WTC11 (cell line): ENCODE measurements around the gene OR51G1.

Source experiments
- CBFB ChIP-seq: sonication (generic); formaldehyde crosslinking; IDR thresholded peaks from 2 replicates; pipeline ENCODE4 v1.8.1; 2022; ENCODE audit warnings: mild to moderate bottlenecking, low read depth, missing genetic modification reagents
- FOXK1 ChIP-seq: sonication (generic); formaldehyde crosslinking; IDR thresholded peaks from 2 replicates; pipeline ENCODE4 v1.8.0; 2022; ENCODE audit warnings: mild to moderate bottlenecking, moderate library complexity, missing genetic modification reagents
- IRF2 ChIP-seq: sonication (generic); formaldehyde crosslinking; IDR thresholded peaks from 2 replicates; pipeline ENCODE4 v1.8.0; 2022; ENCODE audit warnings: low read depth, missing genetic modification reagents, borderline replicate concordance
- NFE2L1 ChIP-seq: sonication (generic); formaldehyde crosslinking; IDR thresholded peaks from 2 replicates; pipeline ENCODE4 v1.8.1; 2023; ENCODE audit warnings: missing genetic modification reagents
- SP1 ChIP-seq: sonication (generic); formaldehyde crosslinking; conservative IDR thresholded peaks from 2 replicates; pipeline ENCODE4 v1.8.1; 2022; ENCODE audit warnings: missing genetic modification reagents
- USF1 ChIP-seq: sonication (generic); formaldehyde crosslinking; IDR thresholded peaks from 2 replicates; pipeline ENCODE4 v1.8.0; 2022; ENCODE audit warnings: mild to moderate bottlenecking, missing genetic modification reagents
- ZNF138 ChIP-seq: sonication (generic); formaldehyde crosslinking; conservative IDR thresholded peaks from 2 replicates; pipeline ENCODE4 v1.8.1; 2022; ENCODE audit warnings: mild to moderate bottlenecking, moderate library complexity, missing genetic modification reagents
- ZNF396 ChIP-seq: fragments of 250-450 bp; sonication (Bioruptor Pico); IDR thresholded peaks from 2 replicates; pipeline ENCODE4 v1.8.0; 2021; ENCODE audit warnings: mild to moderate bottlenecking, moderate library complexity, borderline replicate concordance
- ZNF532 ChIP-seq: fragments of 250-450 bp; sonication (Bioruptor Pico); IDR thresholded peaks from 2 replicates; pipeline ENCODE4 v1.9.0; 2021; ENCODE audit warnings: mild to moderate bottlenecking, borderline replicate concordance
- TF ChIP-seq, protein P1 (sequence below): fragments of 200-600 bp; IDR thresholded peaks from 2 replicates; pipeline ENCODE4 v1.8.0; 2022; ENCODE audit warnings: antibody characterized with exemption
- TF ChIP-seq, protein P2 (sequence below): sonication (generic); formaldehyde crosslinking; IDR thresholded peaks from 2 replicates; pipeline ENCODE4 v1.8.1; 2023; ENCODE audit warnings: mild to moderate bottlenecking, missing genetic modification reagents, moderate library complexity

- no peak for TF ChIP-seq ZNF138
- TF ChIP-seq, protein P1, sequence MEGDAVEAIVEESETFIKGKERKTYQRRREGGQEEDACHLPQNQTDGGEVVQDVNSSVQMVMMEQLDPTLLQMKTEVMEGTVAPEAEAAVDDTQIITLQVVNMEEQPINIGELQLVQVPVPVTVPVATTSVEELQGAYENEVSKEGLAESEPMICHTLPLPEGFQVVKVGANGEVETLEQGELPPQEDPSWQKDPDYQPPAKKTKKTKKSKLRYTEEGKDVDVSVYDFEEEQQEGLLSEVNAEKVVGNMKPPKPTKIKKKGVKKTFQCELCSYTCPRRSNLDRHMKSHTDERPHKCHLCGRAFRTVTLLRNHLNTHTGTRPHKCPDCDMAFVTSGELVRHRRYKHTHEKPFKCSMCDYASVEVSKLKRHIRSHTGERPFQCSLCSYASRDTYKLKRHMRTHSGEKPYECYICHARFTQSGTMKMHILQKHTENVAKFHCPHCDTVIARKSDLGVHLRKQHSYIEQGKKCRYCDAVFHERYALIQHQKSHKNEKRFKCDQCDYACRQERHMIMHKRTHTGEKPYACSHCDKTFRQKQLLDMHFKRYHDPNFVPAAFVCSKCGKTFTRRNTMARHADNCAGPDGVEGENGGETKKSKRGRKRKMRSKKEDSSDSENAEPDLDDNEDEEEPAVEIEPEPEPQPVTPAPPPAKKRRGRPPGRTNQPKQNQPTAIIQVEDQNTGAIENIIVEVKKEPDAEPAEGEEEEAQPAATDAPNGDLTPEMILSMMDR, result no peak
- TF ChIP-seq NFE2L1 (CRISPR knock-in tag), result no peak
- TF ChIP-seq, protein P2, sequence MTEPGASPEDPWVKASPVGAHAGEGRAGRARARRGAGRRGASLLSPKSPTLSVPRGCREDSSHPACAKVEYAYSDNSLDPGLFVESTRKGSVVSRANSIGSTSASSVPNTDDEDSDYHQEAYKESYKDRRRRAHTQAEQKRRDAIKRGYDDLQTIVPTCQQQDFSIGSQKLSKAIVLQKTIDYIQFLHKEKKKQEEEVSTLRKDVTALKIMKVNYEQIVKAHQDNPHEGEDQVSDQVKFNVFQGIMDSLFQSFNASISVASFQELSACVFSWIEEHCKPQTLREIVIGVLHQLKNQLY (CRISPR knock-in tag), result no peak
- TF ChIP-seq SP1 (CRISPR knock-in tag), result no peak
- TF ChIP-seq IRF2, result no peak
- no peak for TF ChIP-seq ZNF396 (CRISPR knock-in tag)
- no peak for TF ChIP-seq USF1
- no peak for TF ChIP-seq FOXK1 (CRISPR knock-in tag)
- TF ChIP-seq ZNF532 (CRISPR knock-in tag), result no peak
- TF ChIP-seq CBFB (CRISPR knock-in tag), result no peak
Observed at GRCh38 chr11:4916581-4916980, 7.6 kb downstream of the OR51G1 start.
